Large intestine (tissue), 3 donors: ENCODE results near the gene SPINK5. TPM values are rescaled to one million over a fixed set of nuclear protein-coding genes. Genes with fewer than 3 reads are reported as not detected.

ENCODE experiments used
- DNase-seq, 2 donors: peaks; one replicate each; pipeline versions ENCODE4 v3.0.0 to v3.0.0-alpha.2; 2013
- H3K27ac ChIP-seq: one replicate; pipeline ENCODE4 v1.5.1; 2013; ENCODE audit warnings: low read length
- H3K27me3 ChIP-seq: 2 replicates; pipeline ENCODE4 v1.6.1; 2013; ENCODE audit warnings: low read length; ENCODE audit not compliant: control insufficient read depth, insufficient read depth
- H3K36me3 ChIP-seq: 2 replicates; pipeline ENCODE4 v1.6.1; 2013; ENCODE audit warnings: low read length; ENCODE audit not compliant: control insufficient read depth, insufficient read depth
- H3K4me1 ChIP-seq: one replicate; pipeline ENCODE4 v1.6.1; 2013; ENCODE audit warnings: low read length; ENCODE audit not compliant: control insufficient read depth, insufficient read depth
- H3K4me3 ChIP-seq: one replicate; pipeline ENCODE4 v1.5.1; 2013; ENCODE audit warnings: low read length
- H3K9me3 ChIP-seq: one replicate; pipeline ENCODE4 v1.6.1; 2013; ENCODE audit warnings: mild to moderate bottlenecking, low read depth, low read length, moderate library complexity; ENCODE audit not compliant: control insufficient read depth
- WGBS: methylation state at CpG from one replicate; pipeline ENCODE4 v1.1.5; 2013; ENCODE audit warnings: low lambda C conversion rate; ENCODE audit not compliant: insufficient coverage; 5-methylcytosine and 5-hydroxymethylcytosine counted together
- polyA plus RNA-seq: library from polyadenylated mRNA; unstranded; fragments of 120-200 nt; gene quantifications from one replicate; pipeline ENCODE4 v1.2.1, GENCODE V29; 2013

SPINK5 gene
- polyA plus RNA-seq, 1 donor = 0.70 TPM

DNA sequence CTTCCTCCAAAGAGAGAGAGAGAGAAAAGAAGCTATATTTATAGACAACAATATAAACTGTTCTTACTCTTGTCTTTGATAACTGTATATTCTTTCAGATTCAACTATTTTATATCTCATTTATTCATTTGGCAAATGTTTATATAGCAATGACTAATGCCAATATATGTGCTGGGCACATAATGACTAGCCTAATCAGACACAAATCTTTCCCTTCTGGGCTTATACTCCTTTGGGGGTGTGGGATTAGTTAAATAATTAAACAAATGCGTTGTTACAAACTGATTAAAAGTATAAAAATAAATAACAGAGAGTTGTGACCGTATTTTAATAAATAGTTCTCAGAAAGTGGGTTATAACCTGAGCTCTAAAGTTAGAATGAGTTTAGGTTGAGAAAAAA lies 108.6 kb downstream of the SPINK5 start:
- H3K4me3 ChIP-seq = no peak overlapping the region
- no peaks in the 10 kb centered on the region for H3K9me3 ChIP-seq
- no peaks in the 10 kb centered on the region for H3K36me3 ChIP-seq
- no peak for DNase-seq
- no peaks in the 10 kb centered on the region for H3K27me3 ChIP-seq
- no peaks in the 10 kb centered on the region for H3K4me1 ChIP-seq
- H3K27ac ChIP-seq = no peak overlapping the region
- WGBS = 66% methylated on average over 2 of the region's 2 CpGs

DNA sequence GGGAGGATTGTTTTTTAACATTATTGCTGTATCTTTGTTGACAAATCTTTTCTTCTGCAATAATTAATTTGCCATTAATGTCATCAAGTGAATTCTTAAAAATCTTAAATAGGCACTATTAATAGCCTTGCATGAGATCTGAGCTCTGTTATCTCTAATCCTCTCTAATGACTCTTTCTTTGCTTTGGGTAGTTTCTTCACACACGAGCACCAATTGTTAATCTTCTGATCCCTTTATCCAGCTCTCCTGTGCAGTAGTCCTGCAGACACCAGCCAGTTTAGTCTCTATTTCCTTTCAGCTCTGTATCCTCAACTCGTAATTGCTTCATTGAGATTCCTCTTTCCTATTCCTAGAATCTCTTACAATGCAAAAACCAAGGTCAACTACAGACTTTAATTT lies 112.7 kb downstream of the SPINK5 start:
- no peaks in the 10 kb centered on the region for H3K4me1 ChIP-seq
- H3K36me3 ChIP-seq = no peaks in the 10 kb centered on the region
- H3K4me3 ChIP-seq = no peak overlapping the region
- no peaks in the 10 kb centered on the region for H3K9me3 ChIP-seq
- no peak overlapping the region for H3K27ac ChIP-seq
- DNase-seq = no peak
- no peaks in the 10 kb centered on the region for H3K27me3 ChIP-seq
- 37% methylated on average over 2 of the region's 2 CpGs for WGBS

DNA sequence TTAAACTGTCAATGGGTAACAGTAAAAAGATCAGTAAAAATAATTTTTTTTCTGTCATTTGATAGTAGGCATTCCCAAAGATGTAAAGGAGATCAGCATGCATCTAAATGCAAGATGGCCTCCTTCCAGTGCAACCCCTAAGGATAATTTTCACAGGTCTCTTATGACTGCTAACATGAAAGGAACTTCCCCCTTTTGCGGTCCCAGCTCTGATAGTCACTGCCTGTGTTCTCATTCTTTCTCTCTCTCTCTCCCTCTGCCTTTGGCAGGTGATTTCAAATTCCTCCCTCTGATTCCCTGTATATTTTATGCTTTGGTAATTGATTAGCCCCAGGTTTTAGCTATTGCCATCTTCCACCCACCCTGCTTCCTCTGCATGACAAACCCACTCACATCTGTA lies 113.4 kb downstream of the SPINK5 start:
- H3K27ac ChIP-seq = no peak overlapping the region
- 100% methylated on average over 1 of the region's 1 CpG for WGBS

DNA sequence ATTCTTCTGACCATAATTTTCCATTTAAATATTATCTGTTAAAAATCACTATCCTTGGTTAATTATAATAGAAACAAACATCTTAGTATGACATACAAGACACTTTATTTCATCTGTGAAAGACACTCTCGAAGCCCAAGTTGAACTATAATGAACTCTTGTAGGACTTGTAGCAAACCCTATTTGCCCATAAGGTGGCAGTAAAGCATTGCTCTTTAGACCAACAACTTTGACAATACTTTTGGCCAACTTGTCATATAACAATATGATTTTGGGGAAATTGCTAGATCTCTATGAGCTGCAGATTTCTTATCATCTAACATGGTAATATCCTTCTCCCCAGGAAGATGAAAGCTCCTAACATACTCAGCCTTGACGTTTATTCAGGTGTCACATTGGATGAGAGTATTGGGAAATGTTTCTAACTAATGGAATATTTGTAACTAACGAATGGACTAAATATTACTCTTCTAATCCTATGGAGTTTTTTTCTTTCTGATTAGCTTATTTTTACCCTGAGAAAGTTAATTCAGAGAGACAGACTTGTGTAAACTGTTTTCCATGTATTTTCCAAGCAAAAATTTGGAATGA lies 115.5 kb downstream of the SPINK5 start:
- no peaks in the 10 kb centered on the region for H3K4me1 ChIP-seq
- no peaks in the 10 kb centered on the region for H3K9me3 ChIP-seq
- H3K27me3 ChIP-seq = no peaks in the 10 kb centered on the region
- peak; percentile 26 to 43 for DNase-seq
- WGBS = 100% methylated on average over 1 of the region's 3 CpGs
- H3K36me3 ChIP-seq = no peaks in the 10 kb centered on the region
- H3K27ac ChIP-seq = no peak overlapping the region
- H3K4me3 ChIP-seq = no peak overlapping the region

More for the DNA sequence above, 113.4 kb downstream of the SPINK5 start:
- Histone ChIP-seq H3K4me1 (no peaks in the 10 kb centered on the region), H3K4me3 (no peak overlapping the region), H3K27me3 (no peaks in the 10 kb centered on the region), H3K9me3 (no peaks in the 10 kb centered on the region), H3K36me3 (no peaks in the 10 kb centered on the region)
- no peak for DNase-seq

DNA sequence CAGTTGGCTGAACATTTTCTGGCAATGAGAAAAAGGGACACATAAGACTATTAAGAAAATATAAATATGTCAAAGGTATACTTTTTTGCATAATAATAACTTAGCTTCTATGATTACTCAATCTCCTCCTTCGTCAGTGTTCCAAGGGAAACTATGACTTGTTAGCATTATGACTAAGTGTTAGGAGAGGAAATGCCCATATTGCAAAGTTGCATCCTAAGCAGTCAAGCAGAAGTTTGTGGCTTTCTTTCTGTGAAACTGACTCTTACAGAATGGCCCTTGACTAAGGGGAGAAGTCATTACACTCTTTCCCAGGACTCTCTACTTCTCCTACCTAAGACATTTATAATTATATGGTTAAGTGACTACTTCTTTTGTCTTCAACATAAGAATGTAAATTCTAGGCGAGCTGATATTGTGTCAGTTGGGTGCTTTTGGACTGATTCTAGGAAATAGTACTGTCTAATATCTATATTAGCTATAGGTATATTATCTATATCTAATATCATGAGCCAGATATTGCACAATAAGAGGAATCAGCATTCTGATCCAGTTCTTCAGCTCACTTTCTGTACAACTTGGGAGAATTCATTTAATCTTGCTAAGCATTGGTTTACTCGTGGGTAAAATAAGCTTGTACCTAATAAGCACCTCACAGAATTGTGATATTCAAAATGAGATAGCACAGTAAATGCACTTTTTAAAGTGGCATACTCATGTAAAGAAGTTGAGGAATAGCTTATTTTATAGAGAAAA lies 122.6 kb downstream of the SPINK5 start:
- no peaks in the 10 kb centered on the region for H3K9me3 ChIP-seq
- DNase-seq = no peak
- H3K4me3 ChIP-seq = no peak overlapping the region
- H3K27me3 ChIP-seq = no peaks in the 10 kb centered on the region
- WGBS = no CpG with 5 or more reads among the region's 3 CpGs
- no peaks in the 10 kb centered on the region for H3K36me3 ChIP-seq
- no peaks in the 10 kb centered on the region for H3K4me1 ChIP-seq
- H3K27ac ChIP-seq = no peak overlapping the region

Other genes starting within 250 kb of the SPINK5 start
- gene SPINK1, start 232.3 kb upstream of the SPINK5 start, polyA plus RNA-seq = 259 TPM
- not detected for gene SCGB3A2, start 185.3 kb upstream of the SPINK5 start, polyA plus RNA-seq
- gene C5orf46, start 157.4 kb upstream of the SPINK5 start, polyA plus RNA-seq = not detected
- gene SPINK14, start 104.6 kb downstream of the SPINK5 start, polyA plus RNA-seq = not detected
- gene SPINK6, start 139.1 kb downstream of the SPINK5 start, polyA plus RNA-seq = not detected
- not detected for gene MARCOL, start 174.5 kb downstream of the SPINK5 start, polyA plus RNA-seq
- gene SPINK13, start 204.8 kb downstream of the SPINK5 start, polyA plus RNA-seq = not detected
- 0.06 TPM for gene SPINK7, start 248.4 kb downstream of the SPINK5 start, polyA plus RNA-seq